HCT116 (cell line): ENCODE results near the gene NFIB. TPM values are rescaled to one million over a fixed set of nuclear protein-coding genes. Genes with fewer than 3 reads are reported as not detected.

Experiments used
- ATAC-seq: fragments of 200-7000 bp; cut with Tn5 transposase; 2 replicates; pipeline ENCODE4 v1.9.1; 2020; ENCODE audit warnings: mild to moderate bottlenecking, moderate library complexity
- BruUV-seq: library from RNA; stranded (reverse); fragments of 400-500 nt; replicated peaks from 2 replicates; lab custom pipeline; 2021; lab: Mats Ljungman, UMichigan
- CTCF ChIA-PET: fragments of 300-600 bp; sonication (Branson Sonifier 250); formaldehyde crosslinking; loops from one replicate; lab custom pipeline; 2021; ENCODE audit warnings: antibody characterized with exemption; lab: Charles Lee
- POLR2A ChIA-PET: fragments of 300-600, 350-600 bp; sonication (Branson Sonifier 250); formaldehyde crosslinking; loops from one replicate; lab custom pipeline; 2021; ENCODE audit warnings: antibody characterized with exemption; lab: Charles Lee
- RAD21 ChIA-PET, 2 experiments: fragments of 300-600 bp; sonication (Branson Sonifier 250); formaldehyde crosslinking; loops; one replicate each; lab custom pipeline; 2023; ENCODE audit warnings: low total read pairs in 2 of 2; ENCODE audit not compliant: uncharacterized antibody in 2 of 2, unreplicated experiment in 2 of 2, low non-redundant PET in 1 of 2; lab: Charles Lee
- DNase-seq: peaks from one replicate; pipeline ENCODE4 v3.0.0-alpha.2; 2010; ENCODE audit warnings: low read depth, low spot score
- H2AFZ ChIP-seq: fragments of 200-600 bp; shearing (Covaris generic), sonication (generic); 2 replicates; pipeline ENCODE4 v1.6.1; 2017; ENCODE audit warnings: low read depth, mixed run types, mixed read lengths, antibody characterized with exemption, low read length; ENCODE audit not compliant: poor library complexity, severe bottlenecking
- H3K27ac ChIP-seq: 2 replicates; pipeline ENCODE4 v1.5.1; 2012; ENCODE audit warnings: low read depth, low read length
- H3K27me3 ChIP-seq: fragments of 200-600 bp; sonication (generic); 2 replicates; pipeline ENCODE4 v1.6.1; 2016; ENCODE audit warnings: mixed run types, low read length, mixed read lengths; ENCODE audit not compliant: insufficient read depth
- H3K36me3 ChIP-seq, 2 experiments: fragments of 200-500 bp in 1 of 2; fragments of 200-600 bp in 1 of 2; sonication (Bioruptor generic) in 1 of 2; sonication (generic) in 1 of 2; 2 replicates each; pipeline versions ENCODE4 v1.5.1 to v1.6.1; 2014 to 2016; ENCODE audit warnings: low read length in 2 of 2, inconsistent platforms in 1 of 2, mixed read lengths in 1 of 2, mixed run types in 1 of 2; ENCODE audit not compliant: insufficient read depth in 2 of 2, control insufficient read depth in 1 of 2
- H3K4me1 ChIP-seq, 2 experiments: fragments of 200-600 bp in 1 of 2; sonication (generic) in 1 of 2; 2 replicates each; pipeline versions ENCODE4 v1.5.1 to v1.6.1; 2012 to 2017; ENCODE audit warnings: low read length in 2 of 2, inconsistent platforms in 1 of 2, mild to moderate bottlenecking in 1 of 2, mixed read lengths in 1 of 2, mixed run types in 1 of 2, moderate library complexity in 1 of 2; ENCODE audit not compliant: insufficient read depth in 2 of 2, control insufficient read depth in 1 of 2
- H3K4me2 ChIP-seq: fragments of 200-600 bp; sonication (generic); 2 replicates; pipeline ENCODE4 v1.6.1; 2017; ENCODE audit warnings: mixed run types, low read length, mixed read lengths
- H3K4me3 ChIP-seq, 2 experiments: fragments of 200-600 bp in 1 of 2; sonication (generic) in 1 of 2; replicated peaks in 1 of 2; 2 replicates each; pipeline ENCODE4 v1.5.1; 2011 to 2016; ENCODE audit warnings: low read length in 2 of 2, control low read depth in 1 of 2, low read depth in 1 of 2, mild to moderate bottlenecking in 1 of 2, mixed read lengths in 1 of 2, mixed run types in 1 of 2
- H3K79me2 ChIP-seq: fragments of 200-600 bp; sonication (generic); 2 replicates; pipeline ENCODE4 v1.6.1; 2017; ENCODE audit warnings: mild to moderate bottlenecking, mixed run types, low read length, moderate library complexity, mixed read lengths; ENCODE audit not compliant: insufficient read depth
- H3K9ac ChIP-seq: fragments of 200-600 bp; sonication (generic); 2 replicates; pipeline ENCODE4 v1.6.1; 2016; ENCODE audit warnings: low read length, mixed read lengths
- H3K9me2 ChIP-seq: fragments of 200-600 bp; sonication (generic), shearing (Covaris generic); 2 replicates; pipeline ENCODE4 v1.6.1; 2017; ENCODE audit warnings: mixed run types, mild to moderate bottlenecking, moderate library complexity; ENCODE audit not compliant: insufficient read depth
- H3K9me3 ChIP-seq, 2 experiments: fragments of 200-500 bp in 1 of 2; fragments of 200-600 bp in 1 of 2; sonication (Bioruptor generic) in 1 of 2; sonication (generic) in 1 of 2; 2 replicates each; pipeline ENCODE4 v1.6.1; 2014 to 2017; ENCODE audit warnings: low read length in 2 of 2, mixed read lengths in 2 of 2, inconsistent platforms in 1 of 2, low read depth in 1 of 2, mild to moderate bottlenecking in 1 of 2, mixed run types in 1 of 2, moderate library complexity in 1 of 2; ENCODE audit not compliant: control insufficient read depth in 1 of 2, insufficient read depth in 1 of 2
- H4K20me1 ChIP-seq: fragments of 200-600 bp; sonication (generic), shearing (Covaris generic); 2 replicates; pipeline ENCODE4 v1.6.1; 2017; ENCODE audit warnings: mixed run types, mild to moderate bottlenecking, moderate library complexity; ENCODE audit not compliant: insufficient read depth
- CBX3 ChIP-seq: IDR thresholded peaks from 2 replicates; pipeline ENCODE4 v1.6.1; 2012; ENCODE audit warnings: low read depth
- CEBPB ChIP-seq: IDR thresholded peaks from 2 replicates; pipeline ENCODE4 v1.6.1; 2012; ENCODE audit warnings: low read depth
- EGR1 ChIP-seq: IDR thresholded peaks from 2 replicates; pipeline ENCODE4 v1.6.1; 2012; ENCODE audit warnings: low read depth
- EZH2 ChIP-seq: fragments of 200-600 bp; sonication (generic); IDR thresholded peaks from 2 replicates; pipeline ENCODE4 v1.6.1; 2017; ENCODE audit warnings: antibody characterized with exemption, mixed run types
- EZH2phosphoT487 ChIP-seq: fragments of 200-600 bp; IDR thresholded peaks from 2 replicates; pipeline ENCODE4 v1.6.1; 2018; ENCODE audit warnings: antibody characterized with exemption, borderline replicate concordance
- JUND ChIP-seq: IDR thresholded peaks from 2 replicates; pipeline ENCODE4 v1.6.1; 2012
- POLR2AphosphoS5 ChIP-seq: IDR thresholded peaks from 2 replicates; pipeline ENCODE4 v1.6.1; 2011; ENCODE audit warnings: mild to moderate bottlenecking, low read depth, low read length, moderate library complexity
- RAD21 ChIP-seq: IDR thresholded peaks from 2 replicates; pipeline ENCODE4 v1.6.1; 2012; ENCODE audit warnings: low read depth, mild to moderate bottlenecking
- SIN3A ChIP-seq: IDR thresholded peaks from 2 replicates; pipeline ENCODE4 v1.6.1; 2012; ENCODE audit warnings: low read depth
- SP1 ChIP-seq: IDR thresholded peaks from 2 replicates; pipeline ENCODE4 v1.6.1; 2012; ENCODE audit warnings: low read depth
- YY1 ChIP-seq: IDR thresholded peaks from 2 replicates; pipeline ENCODE4 v1.6.1; 2011; ENCODE audit warnings: low read length, low read depth, moderate library complexity, mild to moderate bottlenecking; ENCODE audit not compliant: insufficient replicate concordance; ENCODE audit errors: extremely low read depth
- ZFX ChIP-seq: fragments of 450-650 bp; IDR thresholded peaks from 2 replicates; pipeline ENCODE4 v1.6.1; 2017
- intact Hi-C: fragments of 100-400 bp; cut with micrococcal nuclease; formaldehyde crosslinking; loops from 2 replicates; pipeline ENCODE4 v1.10.0; 2022
- total RNA-seq: library from RNA; stranded (reverse); gene quantifications from one replicate; pipeline ENCODE4 v1.2.1, GENCODE V29; 2021; ENCODE audit not compliant: unreplicated experiment
- TF ChIP-seq, protein P1 (sequence below): IDR thresholded peaks from 2 replicates; pipeline ENCODE4 v1.6.1; 2012; ENCODE audit warnings: low read depth
- TF ChIP-seq, protein P2 (sequence below), 3 experiments: fragments of 200-600 bp in 1 of 3; sonication (generic) in 1 of 3; IDR thresholded peaks in 2 of 3; conservative IDR thresholded peaks in 1 of 3; 2 replicates each; pipeline ENCODE4 v1.5.1; 2012 to 2017; ENCODE audit warnings: low read depth in 2 of 3, low read length in 2 of 3, antibody characterized with exemption in 1 of 3, borderline replicate concordance in 1 of 3, control low read depth in 1 of 3, mild to moderate bottlenecking in 1 of 3, mixed read lengths in 1 of 3, mixed run types in 1 of 3, moderate library complexity in 1 of 3; ENCODE audit not compliant: insufficient read depth in 1 of 3
- TF ChIP-seq, protein P3 (sequence below): IDR thresholded peaks from 2 replicates; pipeline ENCODE4 v1.6.1; 2012

The NFIB gene
- total RNA-seq, 1 experiment from 2014 or later: 6.6 TPM

DNA sequence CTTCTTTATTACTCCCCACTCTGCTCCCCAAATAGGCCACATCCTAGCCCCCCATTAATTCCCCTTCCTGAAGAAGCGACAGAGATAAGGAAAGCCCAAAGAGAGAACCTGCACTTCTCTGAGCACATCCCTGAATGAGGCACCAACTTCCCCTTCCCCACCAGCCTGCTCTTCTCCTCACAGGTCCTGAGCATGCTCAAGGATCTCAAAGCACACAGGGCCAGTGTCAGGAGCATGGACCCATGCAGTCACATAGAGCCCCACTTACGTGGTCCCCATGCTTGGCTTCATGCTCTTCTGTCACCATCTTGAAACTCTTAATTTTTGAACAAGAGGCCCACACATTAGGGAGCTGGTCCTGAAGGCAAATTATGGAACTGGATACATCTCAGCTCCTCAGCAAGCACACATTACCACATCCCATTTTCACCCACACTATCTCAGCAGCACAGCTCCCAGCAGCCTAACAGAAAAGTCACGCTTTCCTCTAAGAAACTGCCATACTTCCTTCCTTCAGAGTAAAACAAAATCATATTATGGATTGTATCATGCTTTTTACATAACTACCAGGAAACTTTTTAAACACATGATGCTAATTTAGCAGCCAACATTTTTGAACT lies 99.8 kb downstream of the NFIB start:
- CTCF ChIA-PET: no interaction called here
- Histone ChIP-seq H3K9ac (no peak overlapping the region), H3K36me3 (no peaks in the 10 kb centered on the region), H3K79me2 (no peaks in the 10 kb centered on the region)
- BruUV-seq: no TSS peak
- no peak for DNase-seq
- TF ChIP-seq SP1: no peak
- TF ChIP-seq, all 23 proteins: peak for 0
- POLR2A ChIA-PET: no interaction called here
- intact Hi-C loops: no loop called here
- Histone ChIP-seq H3K9me3 (no peaks in the 10 kb centered on the region), H3K4me1 (no peaks in the 10 kb centered on the region; a peak in 2 of 4 replicates), H3K27me3 (no peaks in the 10 kb centered on the region), H4K20me1 (no peaks in the 10 kb centered on the region), H3K9me2 (no peaks in the 10 kb centered on the region), H3K4me2 (no peak overlapping the region), H2AFZ (no peak overlapping the region), H3K4me3 (no peak overlapping the region), H3K27ac (no peak overlapping the region)
- RAD21 ChIA-PET: no interaction called here
- ATAC-seq: no peak

DNA sequence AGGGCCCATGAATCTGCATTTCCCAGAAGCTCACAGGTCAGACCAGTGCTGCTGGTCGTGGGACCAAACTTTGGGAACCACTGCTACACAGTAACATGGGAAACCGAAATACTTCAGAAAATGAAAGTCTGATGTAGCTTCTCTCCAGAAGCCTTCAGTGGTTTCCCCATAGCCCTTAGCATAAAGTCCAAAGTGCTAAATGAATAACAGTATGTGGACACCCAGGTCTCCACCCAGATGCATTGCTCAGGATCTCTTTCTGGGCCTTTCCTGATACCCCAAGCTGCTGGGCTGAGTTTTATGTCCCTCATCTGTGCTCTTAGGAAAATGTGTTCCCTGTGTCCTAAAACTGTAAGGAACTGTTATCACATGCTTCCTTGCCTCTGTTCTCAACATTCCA lies 100.4 kb downstream of the NFIB start:
- DNase-seq (no peak), ATAC-seq (no peak)
- Histone ChIP-seq H3K4me1 (no peaks in the 10 kb centered on the region; a peak in 2 of 4 replicates), H3K9me3 (no peaks in the 10 kb centered on the region), H3K9ac (no peak overlapping the region), H3K79me2 (no peaks in the 10 kb centered on the region), H3K27ac (no peak overlapping the region), H3K36me3 (no peaks in the 10 kb centered on the region), H3K9me2 (no peaks in the 10 kb centered on the region), H3K27me3 (no peaks in the 10 kb centered on the region), H2AFZ (no peak overlapping the region), H3K4me3 (no peak overlapping the region), H4K20me1 (no peaks in the 10 kb centered on the region), H3K4me2 (no peak overlapping the region)
- intact Hi-C loops: loop anchor here (1.0 kb wide), 1 partner anchor 22 kb away; no protein-coding TSS in a partner anchor
- ChIA-PET CTCF (no interaction called here), RAD21 (no interaction called here), POLR2A (no interaction called here)
- no peak for TF ChIP-seq EZH2phosphoT487
- TF ChIP-seq RAD21: no peak
- TF ChIP-seq, protein P1, sequence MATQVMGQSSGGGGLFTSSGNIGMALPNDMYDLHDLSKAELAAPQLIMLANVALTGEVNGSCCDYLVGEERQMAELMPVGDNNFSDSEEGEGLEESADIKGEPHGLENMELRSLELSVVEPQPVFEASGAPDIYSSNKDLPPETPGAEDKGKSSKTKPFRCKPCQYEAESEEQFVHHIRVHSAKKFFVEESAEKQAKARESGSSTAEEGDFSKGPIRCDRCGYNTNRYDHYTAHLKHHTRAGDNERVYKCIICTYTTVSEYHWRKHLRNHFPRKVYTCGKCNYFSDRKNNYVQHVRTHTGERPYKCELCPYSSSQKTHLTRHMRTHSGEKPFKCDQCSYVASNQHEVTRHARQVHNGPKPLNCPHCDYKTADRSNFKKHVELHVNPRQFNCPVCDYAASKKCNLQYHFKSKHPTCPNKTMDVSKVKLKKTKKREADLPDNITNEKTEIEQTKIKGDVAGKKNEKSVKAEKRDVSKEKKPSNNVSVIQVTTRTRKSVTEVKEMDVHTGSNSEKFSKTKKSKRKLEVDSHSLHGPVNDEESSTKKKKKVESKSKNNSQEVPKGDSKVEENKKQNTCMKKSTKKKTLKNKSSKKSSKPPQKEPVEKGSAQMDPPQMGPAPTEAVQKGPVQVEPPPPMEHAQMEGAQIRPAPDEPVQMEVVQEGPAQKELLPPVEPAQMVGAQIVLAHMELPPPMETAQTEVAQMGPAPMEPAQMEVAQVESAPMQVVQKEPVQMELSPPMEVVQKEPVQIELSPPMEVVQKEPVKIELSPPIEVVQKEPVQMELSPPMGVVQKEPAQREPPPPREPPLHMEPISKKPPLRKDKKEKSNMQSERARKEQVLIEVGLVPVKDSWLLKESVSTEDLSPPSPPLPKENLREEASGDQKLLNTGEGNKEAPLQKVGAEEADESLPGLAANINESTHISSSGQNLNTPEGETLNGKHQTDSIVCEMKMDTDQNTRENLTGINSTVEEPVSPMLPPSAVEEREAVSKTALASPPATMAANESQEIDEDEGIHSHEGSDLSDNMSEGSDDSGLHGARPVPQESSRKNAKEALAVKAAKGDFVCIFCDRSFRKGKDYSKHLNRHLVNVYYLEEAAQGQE: no peak
- TF ChIP-seq CBX3: no peak
- TF ChIP-seq EZH2: no peak
- no peak for TF ChIP-seq EGR1
- TF ChIP-seq YY1: no peak
- no peak for TF ChIP-seq ZFX
- TF ChIP-seq JUND: no peak
- no peak for TF ChIP-seq SIN3A
- TF ChIP-seq, protein P2, sequence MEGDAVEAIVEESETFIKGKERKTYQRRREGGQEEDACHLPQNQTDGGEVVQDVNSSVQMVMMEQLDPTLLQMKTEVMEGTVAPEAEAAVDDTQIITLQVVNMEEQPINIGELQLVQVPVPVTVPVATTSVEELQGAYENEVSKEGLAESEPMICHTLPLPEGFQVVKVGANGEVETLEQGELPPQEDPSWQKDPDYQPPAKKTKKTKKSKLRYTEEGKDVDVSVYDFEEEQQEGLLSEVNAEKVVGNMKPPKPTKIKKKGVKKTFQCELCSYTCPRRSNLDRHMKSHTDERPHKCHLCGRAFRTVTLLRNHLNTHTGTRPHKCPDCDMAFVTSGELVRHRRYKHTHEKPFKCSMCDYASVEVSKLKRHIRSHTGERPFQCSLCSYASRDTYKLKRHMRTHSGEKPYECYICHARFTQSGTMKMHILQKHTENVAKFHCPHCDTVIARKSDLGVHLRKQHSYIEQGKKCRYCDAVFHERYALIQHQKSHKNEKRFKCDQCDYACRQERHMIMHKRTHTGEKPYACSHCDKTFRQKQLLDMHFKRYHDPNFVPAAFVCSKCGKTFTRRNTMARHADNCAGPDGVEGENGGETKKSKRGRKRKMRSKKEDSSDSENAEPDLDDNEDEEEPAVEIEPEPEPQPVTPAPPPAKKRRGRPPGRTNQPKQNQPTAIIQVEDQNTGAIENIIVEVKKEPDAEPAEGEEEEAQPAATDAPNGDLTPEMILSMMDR (IDR thresholded peaks at IDR 0.05 in 2 of 3, conservative IDR thresholded peaks at IDR 0.05 in 1 of 3; ENCODE audit: borderline replicate concordance in 1 of 3, insufficient read depth in 1 of 3, low read depth in 2 of 3, low read length in 2 of 3): no peak
- TF ChIP-seq POLR2AphosphoS5: no peak
- no peak for TF ChIP-seq CEBPB
- TF ChIP-seq, protein P3, sequence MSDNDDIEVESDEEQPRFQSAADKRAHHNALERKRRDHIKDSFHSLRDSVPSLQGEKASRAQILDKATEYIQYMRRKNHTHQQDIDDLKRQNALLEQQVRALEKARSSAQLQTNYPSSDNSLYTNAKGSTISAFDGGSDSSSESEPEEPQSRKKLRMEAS: no peak
- no TSS peak for BruUV-seq
